Measurements from ENCODE around the gene DEFB131B.
"Not testable (repeated sequence)": the region's sequence is repeated elsewhere in the genome, so short reads cannot be mapped to it uniquely, and the experiment has no call there.

The DEFB131B gene

GRCh38 chr11:71889181-71889872 lies 11.1 kb downstream of the DEFB131B start:
- H3K4me3 ChIP-seq (ENCODE audit: low read length); DNase-seq (ENCODE audit: low read depth): not testable (repeated sequence)

GRCh38 chr11:71895961-71896360 lies 17.7 kb downstream of the DEFB131B start:
- no peak overlapping the region for H3K4me3 ChIP-seq (ENCODE audit: low read length)
- TF ChIP-seq CTCF (conservative IDR thresholded peaks at IDR 0.05; ENCODE audit: low read length), result no peak
- DNase-seq (ENCODE audit: low read depth), result no peak

GRCh38 chr11:71901137-71901536 lies 22.9 kb downstream of the DEFB131B start:
- DNase-seq (ENCODE audit: low read depth), result peak; percentile 61
- not testable (repeated sequence) for H3K4me3 ChIP-seq (ENCODE audit: low read length)

- no peak for TF ChIP-seq CTCF (conservative IDR thresholded peaks at IDR 0.05; ENCODE audit: low read length)
- no peak for DNase-seq (ENCODE audit: low read depth)
Measured at GRCh38 chr11:71908218-71908617, 30.0 kb downstream of the DEFB131B start.

GRCh38 chr11:71910775-71911174 lies 32.5 kb downstream of the DEFB131B start:
- not testable (repeated sequence) for H3K4me3 ChIP-seq (ENCODE audit: low read length); DNase-seq (ENCODE audit: low read depth)

More at GRCh38 chr11:71908218-71908617, 30.0 kb downstream of the DEFB131B start:
- no peak overlapping the region for H3K4me3 ChIP-seq (ENCODE audit: low read length)

- DNase-seq (ENCODE audit: low read depth); H3K4me3 ChIP-seq (ENCODE audit: low read length): not testable (repeated sequence)
Measured at GRCh38 chr11:71911321-71911985, 33.2 kb downstream of the DEFB131B start.

GRCh38 chr11:71911986-71912340 lies 33.7 kb downstream of the DEFB131B start:
- H3K4me3 ChIP-seq (ENCODE audit: low read length); DNase-seq (ENCODE audit: low read depth): not testable (repeated sequence)

GRCh38 chr11:71913756-71914526 lies 35.7 kb downstream of the DEFB131B start:
- peak; percentile 92 for DNase-seq (ENCODE audit: low read depth)
- no peak overlapping the region for H3K4me3 ChIP-seq (ENCODE audit: low read length)
- no peak for TF ChIP-seq CTCF (conservative IDR thresholded peaks at IDR 0.05; ENCODE audit: low read length)

- H3K4me3 ChIP-seq (ENCODE audit: low read length), result no peak overlapping the region
- DNase-seq (ENCODE audit: low read depth), result no peak
- no peak for TF ChIP-seq CTCF (conservative IDR thresholded peaks at IDR 0.05; ENCODE audit: low read length)
Measured at GRCh38 chr11:71914617-71915189, 36.5 kb downstream of the DEFB131B start.
